AG09309 (cell line): ENCODE results near the gene NUDT22.

Source experiments
- DNase-seq: peaks from one replicate; pipeline ENCODE4 v3.0.0-alpha.2; 2010; ENCODE audit warnings: low read depth
- H3K4me3 ChIP-seq: 2 replicates; pipeline ENCODE4 v1.5.1; 2011; ENCODE audit warnings: mild to moderate bottlenecking, low read depth, low read length, moderate library complexity; ENCODE audit not compliant: control insufficient read depth
- CTCF ChIP-seq: IDR thresholded peaks from 2 replicates; pipeline ENCODE4 v1.5.1; 2011; ENCODE audit warnings: mild to moderate bottlenecking, low read depth, low read length, inconsistent platforms; ENCODE audit not compliant: insufficient read depth, control insufficient read depth; ENCODE audit errors: missing control alignments

Gene NUDT22

DNA sequence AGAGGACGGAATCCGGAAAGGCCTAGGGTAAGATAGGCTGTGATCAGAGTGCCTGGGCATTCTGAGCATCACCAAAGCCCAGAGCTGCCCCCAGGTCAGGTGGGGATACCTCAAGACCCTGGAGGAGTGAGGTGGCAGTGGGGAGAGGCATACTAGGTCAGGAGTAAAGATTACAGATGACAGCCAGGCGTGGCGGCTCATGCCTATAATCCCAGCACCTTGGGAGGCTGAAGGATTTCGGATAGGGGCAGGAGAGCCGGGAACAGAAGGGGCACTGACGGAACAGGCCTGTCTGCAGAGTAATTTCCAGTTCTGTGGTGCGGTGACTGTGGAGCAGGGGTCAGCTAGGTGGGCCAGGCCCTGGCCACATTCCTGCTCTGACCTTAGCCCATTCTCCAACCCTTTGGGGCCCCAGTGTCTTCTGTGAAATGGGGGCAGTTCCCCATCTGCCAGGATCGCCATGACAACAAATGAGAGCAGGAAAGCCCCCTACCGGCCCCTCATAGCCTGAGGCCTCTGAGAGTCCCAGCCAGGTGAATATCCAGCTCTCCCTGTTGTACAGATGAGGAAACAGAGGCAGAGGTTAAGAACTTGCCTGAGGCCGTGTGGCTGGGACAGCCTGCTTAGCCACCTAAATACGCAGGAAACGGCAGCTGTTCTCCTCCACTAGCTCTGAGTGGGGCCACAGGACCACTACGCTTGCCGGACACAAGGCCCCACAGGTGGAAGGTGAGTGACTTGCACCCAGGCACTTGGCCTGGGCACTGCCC, 49.1 kb downstream of the NUDT22 start:
- TF ChIP-seq CTCF, result no peak
- no peak for DNase-seq
- no peak overlapping the region for H3K4me3 ChIP-seq

GRCh38 chr11:64275841-64276240, 49.8 kb downstream of the NUDT22 start:
- TF ChIP-seq CTCF, result no peak
- DNase-seq, result no peak
- no peak overlapping the region for H3K4me3 ChIP-seq

DNA sequence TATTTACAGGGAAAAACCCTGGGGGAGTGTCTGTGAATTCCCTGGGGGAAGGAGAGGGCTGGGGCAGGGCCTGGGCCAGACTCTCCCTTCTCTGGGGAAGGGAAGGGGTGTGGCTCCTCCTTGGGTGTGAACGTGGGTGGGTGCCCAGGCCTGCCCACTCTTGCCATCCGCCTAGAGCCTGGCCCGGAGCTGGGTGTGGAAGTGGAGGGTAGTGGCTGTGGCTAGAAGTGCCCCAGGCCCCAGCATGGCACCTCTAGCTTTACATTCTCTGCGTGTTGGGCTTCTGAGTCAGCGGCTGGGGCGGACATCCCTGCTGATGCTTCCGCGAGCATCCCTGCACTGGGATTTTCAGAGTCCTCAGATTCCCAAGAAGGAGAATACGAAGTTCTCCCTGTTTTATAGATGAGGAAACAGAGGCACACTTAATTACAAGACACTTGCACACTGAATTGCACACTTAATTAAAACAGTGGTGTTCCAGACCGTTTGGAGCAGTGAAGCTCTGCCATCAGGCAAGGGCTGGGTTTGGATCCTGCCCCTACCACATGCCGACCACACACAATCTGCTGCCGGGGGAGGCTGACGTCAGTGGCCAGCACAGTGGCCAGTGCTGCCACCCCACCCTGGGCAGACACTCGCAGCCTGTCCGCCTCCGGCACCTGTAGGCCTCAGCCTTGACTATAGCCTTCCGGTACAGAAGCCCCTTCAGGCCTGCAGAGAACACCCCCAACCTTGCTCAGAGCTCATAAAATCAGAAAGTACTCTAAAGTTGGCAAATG, 50.8 kb downstream of the NUDT22 start:
- TF ChIP-seq CTCF, result no peak
- no peak overlapping the region for H3K4me3 ChIP-seq
- DNase-seq, result no peak

- DNase-seq, result no peak
- no peak overlapping the region for H3K4me3 ChIP-seq
- TF ChIP-seq CTCF, result no peak
Observed at GRCh38 chr11:64278576-64279190, 52.6 kb downstream of the NUDT22 start.
